ENCODE data around the gene SORL1. TPM values are rescaled to one million over a fixed set of nuclear protein-coding genes. Genes with fewer than 3 reads are reported as not detected.

Gene SORL1
- total RNA-seq, 1 donor from 2014 or later, result 4.3 TPM

GRCh38 chr11:121656328-121657090 lies 204.4 kb downstream of the SORL1 start:
- DNase-seq (ENCODE audit: low read depth), result no peak

GRCh38 chr11:121657146-121657545 lies 205.0 kb downstream of the SORL1 start:
- no peak for DNase-seq (ENCODE audit: low read depth)

DNA sequence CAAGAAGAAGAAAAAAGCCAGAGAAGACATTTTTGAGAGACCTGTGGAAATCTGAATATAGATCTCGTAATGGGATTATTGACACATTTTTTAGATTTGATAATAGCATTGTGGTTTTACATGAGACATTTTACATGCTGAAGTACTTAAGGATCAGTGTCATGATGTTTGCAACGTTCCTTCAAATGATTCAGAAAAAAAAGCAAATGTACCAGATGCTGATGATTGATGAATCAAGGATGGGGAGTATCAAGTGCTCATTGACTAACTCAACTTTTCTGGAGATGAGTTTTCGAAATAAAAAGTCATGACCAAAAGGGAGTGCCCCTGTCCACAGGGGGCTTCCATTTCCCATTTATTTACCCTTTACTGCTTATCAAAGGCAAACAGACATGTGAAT lies 207.7 kb downstream of the SORL1 start:
- no peak for DNase-seq (ENCODE audit: low read depth)

DNA sequence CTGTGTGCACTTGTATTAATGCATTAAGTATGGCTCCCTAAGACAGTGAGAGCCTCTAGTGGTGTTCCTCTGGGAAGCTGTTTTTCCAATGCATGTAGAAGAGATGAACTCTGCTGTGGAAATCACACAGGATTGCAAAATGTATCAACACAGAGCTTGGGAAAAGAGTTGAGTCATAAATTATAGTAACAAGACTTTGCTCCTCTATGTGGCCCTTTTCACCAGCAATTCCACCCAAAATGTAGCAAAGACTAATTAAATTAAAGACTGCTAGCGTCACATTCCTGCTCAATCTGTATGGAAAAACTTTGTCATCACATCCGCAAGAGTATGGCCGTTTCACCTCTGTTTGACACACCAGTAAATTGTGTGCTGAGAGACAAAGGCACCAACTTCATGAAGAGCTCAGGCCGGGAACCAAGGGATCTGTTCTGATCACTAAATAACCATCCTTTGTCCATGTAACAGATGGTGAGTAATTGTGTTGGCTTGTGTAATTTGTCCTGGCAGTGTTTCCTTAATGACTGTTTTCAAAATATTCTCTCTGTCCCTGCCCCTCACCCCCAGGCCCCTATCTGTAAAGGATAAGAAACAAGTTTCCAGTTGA lies 209.9 kb downstream of the SORL1 start:
- peak; percentile 32 for DNase-seq (ENCODE audit: low read depth)

GRCh38 chr11:121664144-121664543 lies 212.0 kb downstream of the SORL1 start:
- no peak for DNase-seq (ENCODE audit: low read depth)

GRCh38 chr11:121665206-121665838 lies 213.2 kb downstream of the SORL1 start:
- no peak for DNase-seq (ENCODE audit: low read depth)

DNA sequence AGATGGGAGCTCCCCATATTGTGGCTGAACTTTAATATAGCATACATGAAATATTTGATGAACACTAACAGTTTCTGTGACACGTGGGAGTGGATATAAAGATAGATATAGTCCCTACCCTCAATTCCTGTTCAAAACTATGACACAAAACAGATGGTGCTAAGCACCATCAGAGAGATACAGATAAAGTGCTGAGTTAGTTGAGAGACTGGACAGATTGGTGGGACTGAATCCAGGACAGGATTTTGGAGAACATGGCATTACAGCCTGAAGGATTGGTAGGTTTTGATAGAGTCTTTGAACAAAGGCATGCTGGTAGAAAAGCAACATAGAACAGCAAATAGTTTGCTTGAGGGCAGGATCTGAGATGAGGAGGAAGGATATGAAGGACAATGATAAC lies 215.7 kb downstream of the SORL1 start:
- no peak for DNase-seq (ENCODE audit: low read depth)

GRCh38 chr11:121669422-121669821 lies 217.3 kb downstream of the SORL1 start:
- no peak for DNase-seq (ENCODE audit: low read depth)

GRCh38 chr11:121670266-121670665 lies 218.2 kb downstream of the SORL1 start:
- DNase-seq (ENCODE audit: low read depth), result no peak

DNA sequence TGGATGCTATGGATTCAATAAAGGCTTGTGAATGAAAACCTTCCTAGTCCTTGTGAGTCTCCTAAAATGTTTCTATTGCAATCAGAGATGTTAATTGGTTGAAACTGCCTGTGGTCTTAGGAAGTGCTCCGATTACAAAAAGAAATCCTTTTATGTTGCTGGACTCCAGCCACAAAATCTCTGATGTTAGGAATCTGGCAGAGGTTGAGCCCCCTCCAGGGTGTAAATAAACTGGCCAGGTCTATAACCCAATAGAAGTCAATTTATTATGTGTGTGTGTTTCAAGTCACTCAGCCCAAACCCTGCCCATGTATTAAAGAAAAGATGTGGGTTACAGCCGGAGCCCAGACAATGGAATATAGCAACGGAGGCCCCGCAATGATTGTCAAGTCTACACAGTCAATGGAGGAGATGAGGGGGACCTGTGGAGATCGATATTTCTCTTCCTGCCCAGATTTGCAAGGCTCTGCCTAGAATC lies 218.7 kb downstream of the SORL1 start:
- DNase-seq (ENCODE audit: low read depth), result no peak

- peak; percentile 79 for DNase-seq (ENCODE audit: low read depth)
Measured at GRCh38 chr11:121671283-121672168, 219.4 kb downstream of the SORL1 start.

DNA sequence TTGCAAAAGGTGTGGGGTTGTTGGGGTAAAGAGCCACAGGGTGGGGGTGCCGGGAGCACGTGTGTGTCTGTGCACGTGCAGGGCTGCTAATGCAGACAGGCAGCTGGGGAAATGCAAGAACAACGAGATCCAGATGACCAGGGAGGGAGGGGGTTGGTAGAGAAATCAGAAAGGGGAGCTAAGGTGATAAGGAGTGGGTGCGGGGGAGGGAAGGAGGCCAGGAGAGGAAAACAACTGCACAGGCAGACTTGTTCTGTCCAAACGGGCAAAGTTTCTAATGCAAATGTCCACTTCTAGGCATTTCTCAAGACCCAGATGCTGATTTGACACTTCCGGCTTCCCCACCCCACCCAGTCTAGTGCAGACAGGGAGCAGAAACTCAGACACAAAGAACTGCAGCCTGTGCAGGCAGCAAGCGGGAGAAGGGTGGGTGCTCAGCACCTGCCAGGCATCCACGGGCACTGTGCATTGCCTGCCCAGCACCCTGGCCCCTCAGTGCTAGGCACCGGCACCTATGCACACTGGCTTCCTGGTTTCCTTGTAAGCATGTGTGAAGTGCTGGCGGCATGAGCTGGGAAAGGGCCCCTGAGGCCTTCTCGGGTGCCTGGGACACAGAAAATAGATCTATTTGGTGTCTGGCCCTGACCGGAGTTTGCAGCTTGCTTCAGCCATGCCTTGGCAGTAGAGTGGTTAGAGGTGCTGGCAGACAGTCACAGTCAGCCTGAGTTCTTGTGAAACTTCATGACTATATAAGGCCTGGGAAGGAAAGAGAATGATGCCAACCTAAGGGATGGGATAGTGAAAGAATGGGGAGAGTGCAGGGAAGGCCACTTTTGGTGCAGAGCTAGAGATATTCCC lies 220.7 kb downstream of the SORL1 start:
- no peak for DNase-seq (ENCODE audit: low read depth)

GRCh38 chr11:121681550-121682268 lies 229.6 kb downstream of the SORL1 start:
- DNase-seq (ENCODE audit: low read depth), result no peak

Other genes starting within 250 kb of the SORL1 start
- 51.0 and 73.3 TPM in 2 replicates for gene SC5D, start 159.5 kb upstream of the SORL1 start, total RNA-seq

Data from renal cortical epithelial cell (primary cell).